GM19468 (cell line): ENCODE results near the gene DEAF1.
"Not testable (repeated sequence)": the region's sequence is repeated elsewhere in the genome, so short reads cannot be mapped to it uniquely, and the experiment has no call there.

Experiments
- ATAC-seq: cut with Tn5 transposase; IDR thresholded peaks from one replicate; pipeline ENCODE4 v1.9.1; 2021; ENCODE audit warnings: mild to moderate bottlenecking, moderate library complexity, moderate number of reproducible peaks; ENCODE audit not compliant: unreplicated experiment; ENCODE audit errors: extremely low read depth

Gene DEAF1

DNA sequence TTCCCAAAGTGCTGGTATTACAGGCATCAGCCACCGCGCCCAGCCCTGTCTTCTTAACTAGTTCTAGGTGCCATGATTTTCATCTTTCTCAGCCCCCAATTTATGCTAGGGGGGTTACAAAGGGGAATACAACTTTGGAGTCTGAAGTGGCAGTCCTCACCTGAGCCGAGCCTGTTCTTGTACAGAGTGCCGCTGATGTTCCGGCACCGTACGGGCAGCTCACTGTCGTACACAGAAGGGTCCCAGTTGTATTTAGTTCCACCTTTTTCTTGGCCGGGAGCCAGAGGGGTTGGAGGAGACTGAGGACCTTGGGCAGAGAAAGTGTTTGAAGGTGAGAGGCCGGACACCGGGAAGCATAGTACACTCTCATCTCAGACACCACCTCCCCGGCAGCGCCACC, 7.3 kb downstream of the DEAF1 start:
- ATAC-seq, result no peak

GRCh38 chr11:686451-687243, 8.4 kb downstream of the DEAF1 start:
- no peak for ATAC-seq

DNA sequence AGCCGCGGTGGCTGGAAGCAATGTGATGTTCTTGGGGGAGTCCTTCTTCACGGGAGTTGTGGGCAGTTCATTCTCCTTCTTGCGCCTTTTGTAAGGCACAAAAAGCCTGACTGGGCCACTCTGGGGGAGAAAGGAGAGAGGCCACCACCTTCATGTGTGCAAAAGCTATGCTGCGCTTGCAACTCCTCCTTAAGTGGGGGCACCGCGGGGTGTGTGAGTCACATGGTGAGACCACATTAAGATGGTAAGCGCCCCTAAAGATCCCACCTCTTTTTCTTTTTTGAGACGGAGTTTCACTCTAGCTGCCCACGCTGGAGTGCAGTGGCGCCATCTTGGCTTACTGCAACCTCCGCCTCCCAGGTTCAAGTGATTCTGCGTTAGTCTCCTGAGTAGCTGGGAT, 14.1 kb downstream of the DEAF1 start:
- no peak for ATAC-seq

DNA sequence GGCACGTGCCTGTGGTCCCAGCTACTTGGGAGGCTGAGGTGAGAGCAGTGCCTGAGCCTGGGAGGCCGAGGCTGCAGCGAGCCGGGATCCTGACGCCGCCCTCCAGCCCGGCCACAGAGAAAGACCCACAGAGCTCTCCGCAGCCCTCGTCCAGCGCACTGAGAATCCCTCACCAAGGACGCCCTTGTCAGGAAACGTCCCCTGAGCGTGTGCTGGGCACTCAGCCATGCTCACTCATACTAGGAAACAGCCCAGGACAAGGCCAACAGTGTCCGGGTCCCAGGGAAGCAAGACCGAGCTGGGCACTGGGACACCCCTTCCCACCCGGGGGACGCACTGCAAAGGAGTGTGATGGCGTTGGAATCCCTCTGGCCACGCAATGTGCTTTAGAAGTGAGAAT, 14.5 kb downstream of the DEAF1 start:
- no peak for ATAC-seq

DNA sequence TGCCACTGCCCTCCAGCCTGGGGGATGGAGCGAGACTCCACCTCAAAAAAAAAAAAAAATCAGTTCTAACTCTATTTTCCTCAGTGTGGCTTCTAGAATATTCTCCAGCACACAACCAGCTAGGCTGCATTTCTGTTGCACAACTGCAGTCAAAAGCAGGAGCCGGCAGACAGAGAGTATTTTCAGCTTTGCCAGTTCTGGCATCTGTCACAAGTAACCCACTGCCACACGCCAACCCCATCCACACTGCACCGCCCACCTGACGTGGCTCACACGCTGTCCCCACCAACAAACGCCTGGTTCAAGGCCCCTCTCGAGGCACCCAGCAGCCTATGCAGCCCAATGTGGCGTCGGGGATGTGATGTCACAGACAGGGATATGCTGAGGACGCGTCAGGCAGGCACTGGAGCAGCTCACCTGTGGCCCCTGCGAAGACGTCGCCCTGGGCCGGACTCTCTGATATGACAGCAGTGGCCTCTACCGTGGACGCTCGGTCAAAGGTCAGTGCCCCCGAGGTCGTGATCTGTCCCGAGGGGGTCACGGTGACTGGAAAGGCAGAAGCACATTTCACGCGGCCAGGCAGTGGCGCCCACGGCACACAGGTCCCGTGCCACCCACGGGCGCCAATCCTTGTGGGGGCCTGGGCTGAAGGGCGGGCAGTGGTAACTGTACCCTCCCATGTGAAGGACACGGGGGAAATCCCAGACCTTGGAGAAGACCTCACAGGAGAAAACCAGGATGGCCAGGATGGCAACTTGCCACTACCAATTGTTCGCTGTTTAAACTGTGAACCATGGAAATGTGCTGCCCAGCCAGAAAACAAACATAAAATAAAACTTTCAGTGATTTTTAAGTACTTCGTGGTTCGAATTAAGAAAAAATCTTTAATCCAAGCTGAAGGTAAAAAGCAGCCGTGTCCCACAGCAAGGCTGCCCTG, 15.5 kb downstream of the DEAF1 start:
- no peak for ATAC-seq

- no peak for ATAC-seq
Measured at GRCh38 chr11:678297-678696, 16.7 kb downstream of the DEAF1 start.

GRCh38 chr11:674406-674805, 20.6 kb downstream of the DEAF1 start:
- no peak for ATAC-seq

DNA sequence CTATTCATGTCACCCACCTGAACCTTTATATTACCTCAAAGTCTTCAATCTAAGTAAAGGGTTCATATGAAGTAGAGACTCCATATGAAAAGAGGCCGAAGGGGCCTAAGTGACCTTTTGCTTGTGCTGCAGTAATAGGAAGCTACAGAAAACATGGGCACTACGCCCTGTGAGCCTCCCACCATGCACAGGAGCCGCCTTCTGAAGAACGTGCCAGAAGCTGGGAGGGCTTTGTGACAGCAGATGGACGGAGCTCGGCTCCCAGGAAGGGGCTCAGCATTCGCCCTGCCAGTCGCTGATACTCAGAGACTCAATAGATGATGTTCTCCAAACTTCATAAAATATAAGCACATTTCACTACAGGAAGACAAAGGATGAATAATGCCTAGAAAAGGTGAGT, 21.2 kb downstream of the DEAF1 start:
- ATAC-seq, result no peak

DNA sequence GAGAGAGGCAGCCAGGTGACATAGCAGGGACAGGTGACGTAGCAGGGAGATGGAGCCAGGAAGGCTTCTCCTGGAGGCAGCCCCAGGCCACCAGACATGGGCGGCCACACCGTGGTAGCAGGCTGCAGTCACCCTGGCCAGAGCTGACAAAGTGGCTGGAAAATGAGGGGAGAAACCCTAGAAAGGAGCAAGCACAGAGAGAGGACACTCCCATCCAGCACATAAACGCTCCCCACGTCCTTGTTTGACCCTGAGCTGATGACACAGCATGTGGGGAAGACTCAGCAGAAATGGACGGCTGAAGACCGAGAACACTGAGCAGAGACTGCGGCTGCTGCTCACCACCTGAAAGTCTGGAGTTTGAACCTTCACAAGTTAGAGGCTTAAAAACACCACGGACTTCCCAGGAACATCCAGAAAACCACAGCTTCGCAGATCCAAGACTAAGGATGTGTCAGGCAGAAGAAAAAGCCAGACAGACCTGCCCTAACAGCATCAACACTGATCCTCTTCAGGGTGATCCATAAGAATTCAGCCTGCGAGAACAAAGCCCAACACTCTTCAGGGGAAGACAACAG, 29.2 kb downstream of the DEAF1 start:
- no peak for ATAC-seq

DNA sequence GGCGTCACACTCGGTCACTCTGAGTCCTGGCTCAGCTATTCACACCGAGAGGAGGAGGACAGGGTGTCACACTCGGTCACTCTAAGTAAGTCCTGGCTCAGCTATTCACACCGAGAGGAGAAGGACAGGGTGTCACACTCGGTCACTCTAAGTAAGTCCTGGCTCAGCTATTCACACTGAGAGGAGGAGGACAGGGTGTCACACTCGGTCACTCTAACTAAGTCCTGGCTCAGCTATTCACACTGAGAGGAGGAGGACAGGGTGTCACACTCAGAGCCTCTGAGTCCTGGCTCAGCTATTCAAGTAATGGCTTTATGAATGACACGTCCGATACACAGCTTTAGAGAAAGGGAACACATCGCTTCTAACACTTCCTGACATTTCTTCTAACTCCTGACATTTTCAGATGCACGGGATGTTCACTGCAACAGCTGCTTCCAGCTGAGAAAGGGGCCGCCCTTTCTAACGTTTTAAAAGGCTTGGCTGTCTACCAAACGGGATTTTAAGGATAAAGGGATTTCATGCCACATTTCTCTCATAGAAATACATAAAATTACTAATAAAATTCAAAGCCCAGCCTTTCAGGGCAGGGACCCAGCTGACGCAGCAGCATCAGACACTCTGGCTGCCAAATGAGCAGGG, 29.8 kb downstream of the DEAF1 start:
- ATAC-seq, result no peak

DNA sequence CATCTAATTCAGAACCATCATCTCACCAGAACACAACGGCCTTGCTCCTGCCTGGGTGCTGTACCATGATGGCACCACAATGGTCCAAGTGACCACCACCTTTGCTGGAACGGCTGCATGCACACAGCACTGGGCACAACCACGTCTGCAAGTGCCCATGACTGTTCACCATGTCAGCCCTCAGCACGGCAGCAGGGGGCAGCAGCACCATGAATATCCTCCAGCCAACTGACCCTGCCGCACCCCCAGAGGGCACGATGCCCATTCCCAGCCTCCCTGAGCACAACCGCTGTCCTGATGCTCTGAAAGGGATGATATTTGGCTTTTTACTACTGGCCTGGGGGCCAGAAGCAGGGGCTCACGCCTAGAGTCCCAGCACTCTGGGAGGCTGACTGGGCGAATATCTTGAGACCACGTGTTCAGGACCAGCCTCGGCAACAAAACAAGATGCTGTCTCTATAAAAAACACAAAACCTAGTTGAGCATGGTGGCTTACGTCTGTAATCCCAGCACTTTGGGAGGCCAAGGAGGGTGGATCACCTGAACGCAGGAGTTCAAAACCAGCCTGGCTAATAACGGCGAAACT, 32.2 kb downstream of the DEAF1 start:
- no peak for ATAC-seq

- no peak for ATAC-seq
Measured at GRCh38 chr11:660681-661444, 34.2 kb downstream of the DEAF1 start.

DNA sequence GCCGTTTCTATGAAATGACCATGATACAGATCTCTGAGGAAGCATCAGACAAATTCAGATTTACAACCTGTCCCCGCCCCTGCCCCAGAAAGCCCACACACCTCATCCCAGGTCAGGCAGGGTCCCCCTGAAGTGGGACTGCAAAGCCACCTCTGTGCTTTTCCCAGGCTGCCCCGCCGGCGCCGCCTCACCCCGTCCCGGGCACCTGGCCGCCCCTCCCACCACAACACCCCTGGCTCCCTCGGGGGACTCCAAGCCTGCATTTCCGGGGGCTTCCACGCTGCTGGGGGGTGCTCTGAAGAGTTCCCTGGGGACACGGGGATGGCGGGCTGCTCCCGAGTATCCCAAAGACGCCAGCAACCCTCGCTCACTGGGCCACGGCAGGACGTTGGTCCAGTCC, 34.7 kb downstream of the DEAF1 start:
- ATAC-seq, result no peak

DNA sequence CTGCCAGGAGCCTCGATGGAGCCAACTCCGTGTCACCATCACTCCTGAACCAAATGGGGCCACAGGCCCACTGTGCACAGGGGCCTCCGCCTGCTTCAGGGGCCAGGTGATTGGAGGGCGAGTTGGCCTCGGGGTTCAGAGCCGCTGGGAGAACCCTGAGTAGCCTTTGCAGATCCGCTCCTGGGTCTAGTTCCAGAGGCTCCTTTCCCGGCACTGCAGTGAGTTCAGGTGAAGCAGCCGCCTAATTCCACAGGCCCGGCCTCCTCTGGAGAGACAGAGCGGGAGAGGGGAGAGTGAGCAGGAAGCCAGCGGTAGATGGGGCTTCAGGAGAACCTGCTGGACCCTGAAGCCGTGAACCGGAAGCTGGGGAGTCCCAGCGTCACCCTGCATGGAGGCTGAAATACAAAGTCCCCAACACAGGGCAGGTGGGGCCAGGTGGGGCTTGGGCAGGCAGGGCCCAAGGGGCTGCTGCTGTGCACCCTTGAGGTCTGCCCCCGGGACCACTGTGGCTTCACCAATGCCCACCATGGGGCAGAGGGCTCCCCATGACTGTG, 35.4 kb downstream of the DEAF1 start:
- no peak for ATAC-seq

- no peak for ATAC-seq
Measured at GRCh38 chr11:657691-658126, 37.3 kb downstream of the DEAF1 start.

GRCh38 chr11:656866-657265, 38.2 kb downstream of the DEAF1 start:
- ATAC-seq, result no peak

- ATAC-seq, result no peak
Measured at GRCh38 chr11:656426-656825, 38.6 kb downstream of the DEAF1 start.

DNA sequence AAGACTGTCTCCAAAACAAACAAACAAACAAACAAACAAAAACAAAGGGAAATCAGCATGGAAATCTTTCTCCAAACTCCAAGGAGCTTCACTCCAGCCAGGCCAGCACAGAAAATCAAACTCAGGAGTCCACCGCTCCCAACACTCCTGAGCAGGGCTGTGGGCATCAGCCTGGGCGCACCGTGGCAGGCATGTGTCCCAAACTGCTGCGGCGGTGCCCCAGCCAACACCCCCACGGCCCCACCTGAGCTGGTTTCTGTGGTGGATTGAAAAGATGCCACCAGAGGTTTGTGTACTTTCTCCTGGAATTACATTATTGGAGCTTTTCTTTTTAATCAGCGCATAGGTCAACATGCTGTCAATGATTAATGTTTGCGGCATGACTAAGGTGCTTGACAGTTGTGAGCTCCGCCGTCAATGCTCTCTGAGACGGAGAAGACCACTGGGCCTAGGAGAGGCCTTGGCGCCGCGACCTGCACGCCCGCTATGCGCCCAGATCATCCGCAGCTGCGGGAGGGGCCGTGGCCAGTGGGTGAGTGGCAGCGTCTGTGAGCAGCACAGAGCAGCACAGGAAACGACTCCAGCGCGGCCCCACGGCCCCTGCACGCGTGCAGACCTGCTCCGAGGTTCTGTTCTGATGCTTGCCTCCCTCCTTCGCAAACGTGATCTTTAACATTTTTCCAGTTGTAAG, 39.8 kb downstream of the DEAF1 start:
- no peak for ATAC-seq

DNA sequence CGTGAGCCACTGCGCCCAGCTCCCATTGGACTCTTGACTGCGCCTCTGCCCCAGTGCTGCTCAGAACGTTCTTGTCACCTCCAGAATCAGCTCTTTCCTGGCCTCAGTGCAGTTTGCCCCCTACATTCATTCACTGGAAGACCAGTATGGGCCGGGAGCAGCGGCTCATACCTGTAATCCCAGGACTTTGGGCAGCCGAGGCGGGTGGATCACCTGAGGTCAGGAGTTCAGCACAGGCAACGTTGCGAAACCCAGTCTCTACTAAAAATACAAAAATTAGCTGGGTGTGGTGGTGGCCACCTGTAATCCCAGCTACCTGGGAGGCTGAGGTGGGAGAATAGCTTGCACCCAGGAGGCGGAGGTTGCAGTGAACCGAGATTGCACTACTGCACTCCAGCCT, 40.6 kb downstream of the DEAF1 start:
- ATAC-seq, result not testable (repeated sequence)
